Neural cell (in vitro differentiated cells): ENCODE results near the gene ZNF587.
"Not testable (repeated sequence)": the region's sequence is repeated elsewhere in the genome, so short reads cannot be mapped to it uniquely, and the experiment has no call there.

Source experiments
- EZH2 ChIP-seq: fragments of 200-600, 300-800 bp; shearing (Covaris generic), sonication (generic); IDR thresholded peaks from 2 replicates; pipeline ENCODE4 v1.6.1; 2014; ENCODE audit warnings: antibody characterized with exemption, low read length, borderline replicate concordance, mild to moderate bottlenecking; ENCODE audit not compliant: insufficient read depth, poor library complexity, severe bottlenecking
- POLR2AphosphoS5 ChIP-seq: IDR thresholded peaks from 2 replicates; pipeline ENCODE4 v1.6.1; 2012
- TF ChIP-seq, protein P1 (sequence below): IDR thresholded peaks from 2 replicates; pipeline ENCODE4 v1.6.1; 2012; ENCODE audit warnings: borderline replicate concordance
- TF ChIP-seq, protein P2 (sequence below): fragments of 450-650 bp; IDR thresholded peaks from 2 replicates; pipeline ENCODE4 v1.5.1; 2014; ENCODE audit warnings: antibody characterized with exemption, mild to moderate bottlenecking, moderate library complexity; ENCODE audit not compliant: poor library complexity, severe bottlenecking

DNA sequence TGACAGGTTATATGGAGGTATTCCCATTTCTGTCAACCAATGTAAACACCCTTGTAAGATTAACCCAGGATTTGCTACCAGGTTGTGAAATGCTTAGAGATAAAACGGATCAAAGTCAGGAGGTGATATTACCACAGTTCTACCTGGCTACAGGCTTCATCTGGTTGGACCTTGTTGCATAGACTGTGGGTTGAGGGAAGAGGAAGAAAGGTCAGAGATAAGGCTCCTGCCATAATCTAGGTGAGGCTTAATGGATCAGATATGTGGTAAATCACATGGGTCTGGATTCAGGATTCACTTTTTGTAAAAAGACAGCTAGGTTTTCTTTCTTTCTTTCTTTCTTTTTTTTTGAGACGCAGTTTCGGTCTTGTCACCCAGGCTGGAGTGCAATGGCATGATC lies 28.2 kb upstream of the ZNF587 start:
- TF ChIP-seq EZH2, POLR2AphosphoS5: not testable (repeated sequence)
- TF ChIP-seq, protein P1, sequence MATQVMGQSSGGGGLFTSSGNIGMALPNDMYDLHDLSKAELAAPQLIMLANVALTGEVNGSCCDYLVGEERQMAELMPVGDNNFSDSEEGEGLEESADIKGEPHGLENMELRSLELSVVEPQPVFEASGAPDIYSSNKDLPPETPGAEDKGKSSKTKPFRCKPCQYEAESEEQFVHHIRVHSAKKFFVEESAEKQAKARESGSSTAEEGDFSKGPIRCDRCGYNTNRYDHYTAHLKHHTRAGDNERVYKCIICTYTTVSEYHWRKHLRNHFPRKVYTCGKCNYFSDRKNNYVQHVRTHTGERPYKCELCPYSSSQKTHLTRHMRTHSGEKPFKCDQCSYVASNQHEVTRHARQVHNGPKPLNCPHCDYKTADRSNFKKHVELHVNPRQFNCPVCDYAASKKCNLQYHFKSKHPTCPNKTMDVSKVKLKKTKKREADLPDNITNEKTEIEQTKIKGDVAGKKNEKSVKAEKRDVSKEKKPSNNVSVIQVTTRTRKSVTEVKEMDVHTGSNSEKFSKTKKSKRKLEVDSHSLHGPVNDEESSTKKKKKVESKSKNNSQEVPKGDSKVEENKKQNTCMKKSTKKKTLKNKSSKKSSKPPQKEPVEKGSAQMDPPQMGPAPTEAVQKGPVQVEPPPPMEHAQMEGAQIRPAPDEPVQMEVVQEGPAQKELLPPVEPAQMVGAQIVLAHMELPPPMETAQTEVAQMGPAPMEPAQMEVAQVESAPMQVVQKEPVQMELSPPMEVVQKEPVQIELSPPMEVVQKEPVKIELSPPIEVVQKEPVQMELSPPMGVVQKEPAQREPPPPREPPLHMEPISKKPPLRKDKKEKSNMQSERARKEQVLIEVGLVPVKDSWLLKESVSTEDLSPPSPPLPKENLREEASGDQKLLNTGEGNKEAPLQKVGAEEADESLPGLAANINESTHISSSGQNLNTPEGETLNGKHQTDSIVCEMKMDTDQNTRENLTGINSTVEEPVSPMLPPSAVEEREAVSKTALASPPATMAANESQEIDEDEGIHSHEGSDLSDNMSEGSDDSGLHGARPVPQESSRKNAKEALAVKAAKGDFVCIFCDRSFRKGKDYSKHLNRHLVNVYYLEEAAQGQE: not testable (repeated sequence)
- TF ChIP-seq, protein P2, sequence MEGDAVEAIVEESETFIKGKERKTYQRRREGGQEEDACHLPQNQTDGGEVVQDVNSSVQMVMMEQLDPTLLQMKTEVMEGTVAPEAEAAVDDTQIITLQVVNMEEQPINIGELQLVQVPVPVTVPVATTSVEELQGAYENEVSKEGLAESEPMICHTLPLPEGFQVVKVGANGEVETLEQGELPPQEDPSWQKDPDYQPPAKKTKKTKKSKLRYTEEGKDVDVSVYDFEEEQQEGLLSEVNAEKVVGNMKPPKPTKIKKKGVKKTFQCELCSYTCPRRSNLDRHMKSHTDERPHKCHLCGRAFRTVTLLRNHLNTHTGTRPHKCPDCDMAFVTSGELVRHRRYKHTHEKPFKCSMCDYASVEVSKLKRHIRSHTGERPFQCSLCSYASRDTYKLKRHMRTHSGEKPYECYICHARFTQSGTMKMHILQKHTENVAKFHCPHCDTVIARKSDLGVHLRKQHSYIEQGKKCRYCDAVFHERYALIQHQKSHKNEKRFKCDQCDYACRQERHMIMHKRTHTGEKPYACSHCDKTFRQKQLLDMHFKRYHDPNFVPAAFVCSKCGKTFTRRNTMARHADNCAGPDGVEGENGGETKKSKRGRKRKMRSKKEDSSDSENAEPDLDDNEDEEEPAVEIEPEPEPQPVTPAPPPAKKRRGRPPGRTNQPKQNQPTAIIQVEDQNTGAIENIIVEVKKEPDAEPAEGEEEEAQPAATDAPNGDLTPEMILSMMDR: not testable (repeated sequence)
